IPS-20b (cell line): Measurements from ENCODE around the gene CYB561.

Source experiments
- H3K27ac ChIP-seq: one replicate; pipeline ENCODE4 v1.5.1; 2013; ENCODE audit warnings: low read length
- H3K27me3 ChIP-seq: 2 replicates; pipeline ENCODE4 v1.6.1; 2013; ENCODE audit warnings: mild to moderate bottlenecking, low read length, inconsistent platforms; ENCODE audit not compliant: insufficient read depth
- H3K36me3 ChIP-seq: 2 replicates; pipeline ENCODE4 v1.6.1; 2013; ENCODE audit warnings: low read depth, mild to moderate bottlenecking, inconsistent platforms, low read length, moderate library complexity; ENCODE audit not compliant: insufficient read depth
- H3K4me1 ChIP-seq: 2 replicates; pipeline ENCODE4 v1.6.1; 2013; ENCODE audit warnings: mild to moderate bottlenecking, control low read depth, inconsistent platforms, low read length, moderate library complexity; ENCODE audit not compliant: insufficient read depth
- H3K4me3 ChIP-seq: 2 replicates; pipeline ENCODE4 v1.5.1; 2013; ENCODE audit warnings: mild to moderate bottlenecking, low read length, inconsistent platforms
- H3K9ac ChIP-seq: 2 replicates; pipeline ENCODE4 v1.6.1; 2013; ENCODE audit warnings: low read depth, mild to moderate bottlenecking, inconsistent platforms, low read length, moderate library complexity
- H3K9me3 ChIP-seq: 2 replicates; pipeline ENCODE4 v1.6.1; 2013; ENCODE audit warnings: mild to moderate bottlenecking, low read depth, low read length, inconsistent platforms; ENCODE audit not compliant: insufficient read depth

CYB561 gene

GRCh38 chr17:63487014-63487339 lies 40.9 kb upstream of the CYB561 start:
- no peaks in the 10 kb centered on the region for H3K27me3 ChIP-seq
- no peaks in the 10 kb centered on the region for H3K4me1 ChIP-seq
- H3K36me3 ChIP-seq, result no peaks in the 10 kb centered on the region
- no peak overlapping the region for H3K9ac ChIP-seq
- no peaks in the 10 kb centered on the region for H3K9me3 ChIP-seq
- no peak overlapping the region for H3K27ac ChIP-seq
- no peak overlapping the region for H3K4me3 ChIP-seq

GRCh38 chr17:63486317-63487013 lies 40.4 kb upstream of the CYB561 start:
- Histone ChIP-seq H3K27ac (no peak overlapping the region), H3K27me3 (no peaks in the 10 kb centered on the region), H3K9me3 (no peaks in the 10 kb centered on the region), H3K36me3 (no peaks in the 10 kb centered on the region), H3K4me1 (no peaks in the 10 kb centered on the region), H3K9ac (no peak overlapping the region), H3K4me3 (no peak overlapping the region)

GRCh38 chr17:63483655-63484575 lies 37.8 kb upstream of the CYB561 start:
- no peaks in the 10 kb centered on the region for H3K9me3 ChIP-seq
- no peaks in the 10 kb centered on the region for H3K4me1 ChIP-seq
- H3K36me3 ChIP-seq, result no peaks in the 10 kb centered on the region
- H3K27ac ChIP-seq, result no peak overlapping the region
- no peak overlapping the region for H3K4me3 ChIP-seq
- H3K9ac ChIP-seq, result no peak overlapping the region
- H3K27me3 ChIP-seq, result no peaks in the 10 kb centered on the region

GRCh38 chr17:63483038-63483437 lies 36.9 kb upstream of the CYB561 start:
- H3K4me3 ChIP-seq, result no peak overlapping the region
- H3K27ac ChIP-seq, result no peak overlapping the region
- H3K4me1 ChIP-seq, result peaks cover 6% of the 10 kb centered on the region

GRCh38 chr17:63482509-63482908 lies 36.4 kb upstream of the CYB561 start:
- no peaks in the 10 kb centered on the region for H3K36me3 ChIP-seq
- H3K4me1 ChIP-seq, result peaks cover 11% of the 10 kb centered on the region
- H3K27me3 ChIP-seq, result peaks cover 14% of the 10 kb centered on the region
- no peak overlapping the region for H3K4me3 ChIP-seq
- no peak overlapping the region for H3K9ac ChIP-seq
- H3K27ac ChIP-seq, result no peak overlapping the region
- no peaks in the 10 kb centered on the region for H3K9me3 ChIP-seq

More at GRCh38 chr17:63483038-63483437, 36.9 kb upstream of the CYB561 start:
- no peaks in the 10 kb centered on the region for H3K9me3 ChIP-seq
- no peaks in the 10 kb centered on the region for H3K36me3 ChIP-seq
- H3K9ac ChIP-seq, result no peak overlapping the region
- H3K27me3 ChIP-seq, result peaks cover 8% of the 10 kb centered on the region

- H3K36me3 ChIP-seq, result no peaks in the 10 kb centered on the region
- no peak overlapping the region for H3K4me3 ChIP-seq
- peaks cover 11% of the 10 kb centered on the region for H3K4me1 ChIP-seq
- no peak overlapping the region for H3K27ac ChIP-seq
- H3K9me3 ChIP-seq, result no peaks in the 10 kb centered on the region
- H3K27me3 ChIP-seq, result peaks cover 15% of the 10 kb centered on the region
- no peak overlapping the region for H3K9ac ChIP-seq
Measured at GRCh38 chr17:63481488-63481870, 35.4 kb upstream of the CYB561 start.

- Histone ChIP-seq H3K4me1 (peaks cover 13% of the 10 kb centered on the region), H3K9me3 (no peaks in the 10 kb centered on the region), H3K36me3 (no peaks in the 10 kb centered on the region), H3K9ac (no peak overlapping the region), H3K27me3 (peaks cover 19% of the 10 kb centered on the region), H3K27ac (no peak overlapping the region), H3K4me3 (no peak overlapping the region)
Measured at GRCh38 chr17:63480826-63481487, 34.9 kb upstream of the CYB561 start.

GRCh38 chr17:63480192-63480784 lies 34.2 kb upstream of the CYB561 start:
- H3K36me3 ChIP-seq, result no peaks in the 10 kb centered on the region
- peaks cover 17% of the 10 kb centered on the region for H3K4me1 ChIP-seq
- no peak overlapping the region for H3K9ac ChIP-seq
- H3K9me3 ChIP-seq, result no peaks in the 10 kb centered on the region
- H3K27me3 ChIP-seq, result peaks cover 25% of the 10 kb centered on the region
- no peak overlapping the region for H3K4me3 ChIP-seq
- no peak overlapping the region for H3K27ac ChIP-seq

- no peak overlapping the region for H3K9ac ChIP-seq
- H3K4me3 ChIP-seq, result no peak overlapping the region
- peaks cover 32% of the 10 kb centered on the region for H3K27me3 ChIP-seq
- no peaks in the 10 kb centered on the region for H3K36me3 ChIP-seq
- peaks cover 17% of the 10 kb centered on the region for H3K4me1 ChIP-seq
- H3K27ac ChIP-seq, result no peak overlapping the region
- no peaks in the 10 kb centered on the region for H3K9me3 ChIP-seq
Measured at GRCh38 chr17:63479495-63480184, 33.5 kb upstream of the CYB561 start.

GRCh38 chr17:63478814-63479494 lies 32.8 kb upstream of the CYB561 start:
- Histone ChIP-seq H3K9me3 (no peaks in the 10 kb centered on the region), H3K4me1 (peaks cover 17% of the 10 kb centered on the region), H3K9ac (no peak overlapping the region)

More at GRCh38 chr17:63478814-63479494, 32.8 kb upstream of the CYB561 start:
- H3K27ac ChIP-seq, result no peak overlapping the region
- no peaks in the 10 kb centered on the region for H3K36me3 ChIP-seq
- no peak overlapping the region for H3K4me3 ChIP-seq
- H3K27me3 ChIP-seq, result peaks cover 35% of the 10 kb centered on the region
